HUES6 (cell line): ENCODE data around the gene FFAR1.
"Not testable (repeated sequence)": the region's sequence is repeated elsewhere in the genome, so short reads cannot be mapped to it uniquely, and the experiment has no call there.

Source experiments
- H3K27ac ChIP-seq: 2 replicates; pipeline ENCODE4 v1.7.0; 2013; ENCODE audit warnings: low read depth, mild to moderate bottlenecking, low read length, inconsistent platforms
- H3K27me3 ChIP-seq: 2 replicates; pipeline ENCODE4 v1.6.1; 2013; ENCODE audit warnings: low read length; ENCODE audit not compliant: control insufficient read depth, insufficient read depth
- H3K36me3 ChIP-seq: 2 replicates; pipeline ENCODE4 v1.6.1; 2013; ENCODE audit warnings: low read length; ENCODE audit not compliant: control insufficient read depth, insufficient read depth
- H3K4me1 ChIP-seq: 2 replicates; pipeline ENCODE4 v1.6.1; 2013; ENCODE audit warnings: low read length; ENCODE audit not compliant: control insufficient read depth, insufficient read depth
- H3K4me3 ChIP-seq: 2 replicates; pipeline ENCODE4 v1.5.1; 2013; ENCODE audit warnings: low read depth, low read length
- H3K9ac ChIP-seq: one replicate; pipeline ENCODE4 v1.6.1; 2013; ENCODE audit warnings: mild to moderate bottlenecking, low read length
- H3K9me3 ChIP-seq: 2 replicates; pipeline ENCODE4 v1.6.1; 2013; ENCODE audit warnings: low read depth, low read length; ENCODE audit not compliant: control insufficient read depth, insufficient read depth

FFAR1 gene

GRCh38 chr19:35363711-35364425, 16.2 kb downstream of the FFAR1 start:
- H3K9me3 ChIP-seq: no peaks in the 10 kb centered on the region
- H3K4me3 ChIP-seq: no peak overlapping the region
- H3K27me3 ChIP-seq: peaks cover 8% of the 10 kb centered on the region; the same call in 1 of the 2 replicates
- no peaks in the 10 kb centered on the region for H3K36me3 ChIP-seq
- H3K27ac ChIP-seq: no peak overlapping the region
- no peak overlapping the region for H3K9ac ChIP-seq
- no peaks in the 10 kb centered on the region for H3K4me1 ChIP-seq

GRCh38 chr19:35365303-35365702, 17.6 kb downstream of the FFAR1 start:
- Histone ChIP-seq H3K4me1 (no peaks in the 10 kb centered on the region), H3K9ac (no peak overlapping the region), H3K27me3 (peaks cover 8% of the 10 kb centered on the region; the same call in 1 of the 2 replicates), H3K27ac (no peak overlapping the region), H3K9me3 (peaks cover 7% of the 10 kb centered on the region), H3K36me3 (no peaks in the 10 kb centered on the region), H3K4me3 (no peak overlapping the region)

- Histone ChIP-seq H3K9me3 (peaks cover 7% of the 10 kb centered on the region), H3K36me3 (no peaks in the 10 kb centered on the region)
These were observed 20.7 kb downstream of the FFAR1 start for GRCh38 chr19:35368378-35368777.

GRCh38 chr19:35369522-35369921, 21.8 kb downstream of the FFAR1 start:
- Histone ChIP-seq H3K27me3 (no peaks in the 10 kb centered on the region; the same call in 1 of the 2 replicates), H3K9ac (no peak overlapping the region), H3K36me3 (no peaks in the 10 kb centered on the region), H3K27ac (no peak overlapping the region), H3K9me3 (peaks cover 7% of the 10 kb centered on the region), H3K4me1 (no peaks in the 10 kb centered on the region), H3K4me3 (no peak overlapping the region)

More at GRCh38 chr19:35368378-35368777, 20.7 kb downstream of the FFAR1 start:
- H3K4me1 ChIP-seq: no peaks in the 10 kb centered on the region
- H3K4me3 ChIP-seq: no peak overlapping the region
- H3K9ac ChIP-seq: no peak overlapping the region
- no peak overlapping the region for H3K27ac ChIP-seq
- no peaks in the 10 kb centered on the region; the same call in 1 of the 2 replicates for H3K27me3 ChIP-seq

- Histone ChIP-seq H3K27ac (no peak within 1 kb of the TSS), H3K4me1 (no peaks in the 10 kb centered on the region), H3K9ac (no peak within 1 kb of the TSS), H3K4me3 (no peak within 1 kb of the TSS), H3K9me3 (peaks cover 7% of the 10 kb centered on the region), H3K36me3 (no peaks in the 10 kb centered on the region), H3K27me3 (no peaks in the 10 kb centered on the region; the same call in 1 of the 2 replicates)
These were observed 23.0 kb downstream of the FFAR1 start, which contains the start of gene GPR42 for GRCh38 chr19:35370722-35371121. GPR42 (plus strand) TSS chr19:35371068; CDS start chr19:35371360, 292 bp downstream.

- Histone ChIP-seq H3K27ac (no peak overlapping the region), H3K27me3 (no peaks in the 10 kb centered on the region), H3K9ac (no peak overlapping the region), H3K36me3 (no peaks in the 10 kb centered on the region), H3K4me3 (no peak overlapping the region), H3K4me1 (peaks cover 3% of the 10 kb centered on the region; the same call in 1 of the 2 replicates), H3K9me3 (peaks cover 9% of the 10 kb centered on the region)
These were observed 25.8 kb downstream of the FFAR1 start for GRCh38 chr19:35373492-35373891.

GRCh38 chr19:35374031-35374430, 26.3 kb downstream of the FFAR1 start:
- not testable (repeated sequence) for H3K4me3 ChIP-seq, H3K27me3 ChIP-seq, H3K36me3 ChIP-seq, H3K4me1 ChIP-seq, H3K27ac ChIP-seq, H3K9ac ChIP-seq
- H3K9me3 ChIP-seq: peaks cover 11% of the 10 kb centered on the region

- Histone ChIP-seq H3K4me1 (peaks cover 3% of the 10 kb centered on the region; the same call in 1 of the 2 replicates), H3K27ac (no peak overlapping the region), H3K9ac (no peak overlapping the region), H3K36me3 (no peaks in the 10 kb centered on the region), H3K27me3 (no peaks in the 10 kb centered on the region), H3K4me3 (no peak overlapping the region), H3K9me3 (peaks cover 6% of the 10 kb centered on the region; the same call in 1 of the 2 replicates)
These were observed 28.0 kb downstream of the FFAR1 start for GRCh38 chr19:35375505-35376307.

- no peaks in the 10 kb centered on the region for H3K36me3 ChIP-seq
- no peak overlapping the region for H3K4me3 ChIP-seq
- no peak overlapping the region for H3K9ac ChIP-seq
- no peaks in the 10 kb centered on the region for H3K27me3 ChIP-seq
- peaks cover 11% of the 10 kb centered on the region for H3K9me3 ChIP-seq
- peaks cover 3% of the 10 kb centered on the region; the same call in 1 of the 2 replicates for H3K4me1 ChIP-seq
- H3K27ac ChIP-seq: no peak overlapping the region
These were observed 30.0 kb downstream of the FFAR1 start for GRCh38 chr19:35377656-35378055.

- Histone ChIP-seq H3K4me1 (peaks cover 3% of the 10 kb centered on the region; the same call in 1 of the 2 replicates), H3K27me3 (no peaks in the 10 kb centered on the region), H3K27ac (no peak overlapping the region), H3K4me3 (no peak overlapping the region), H3K36me3 (no peaks in the 10 kb centered on the region), H3K9me3 (peaks cover 17% of the 10 kb centered on the region), H3K9ac (no peak overlapping the region)
These were observed 30.7 kb downstream of the FFAR1 start for GRCh38 chr19:35378356-35378755.

- H3K27me3 ChIP-seq, H3K4me1 ChIP-seq, H3K27ac ChIP-seq, H3K4me3 ChIP-seq, H3K9ac ChIP-seq, H3K36me3 ChIP-seq: not testable (repeated sequence)
- H3K9me3 ChIP-seq: peaks cover 26% of the 10 kb centered on the region
These were observed 31.8 kb downstream of the FFAR1 start for GRCh38 chr19:35379545-35379944.
